ENCODE results near the gene CDKL5.

CDKL5 gene
- long read RNA-seq, partial matches to known transcripts = 3 of 7 reads
- long read RNA-seq, other reads (novel, unspliced or antisense) = 4 of 7 reads

DNA sequence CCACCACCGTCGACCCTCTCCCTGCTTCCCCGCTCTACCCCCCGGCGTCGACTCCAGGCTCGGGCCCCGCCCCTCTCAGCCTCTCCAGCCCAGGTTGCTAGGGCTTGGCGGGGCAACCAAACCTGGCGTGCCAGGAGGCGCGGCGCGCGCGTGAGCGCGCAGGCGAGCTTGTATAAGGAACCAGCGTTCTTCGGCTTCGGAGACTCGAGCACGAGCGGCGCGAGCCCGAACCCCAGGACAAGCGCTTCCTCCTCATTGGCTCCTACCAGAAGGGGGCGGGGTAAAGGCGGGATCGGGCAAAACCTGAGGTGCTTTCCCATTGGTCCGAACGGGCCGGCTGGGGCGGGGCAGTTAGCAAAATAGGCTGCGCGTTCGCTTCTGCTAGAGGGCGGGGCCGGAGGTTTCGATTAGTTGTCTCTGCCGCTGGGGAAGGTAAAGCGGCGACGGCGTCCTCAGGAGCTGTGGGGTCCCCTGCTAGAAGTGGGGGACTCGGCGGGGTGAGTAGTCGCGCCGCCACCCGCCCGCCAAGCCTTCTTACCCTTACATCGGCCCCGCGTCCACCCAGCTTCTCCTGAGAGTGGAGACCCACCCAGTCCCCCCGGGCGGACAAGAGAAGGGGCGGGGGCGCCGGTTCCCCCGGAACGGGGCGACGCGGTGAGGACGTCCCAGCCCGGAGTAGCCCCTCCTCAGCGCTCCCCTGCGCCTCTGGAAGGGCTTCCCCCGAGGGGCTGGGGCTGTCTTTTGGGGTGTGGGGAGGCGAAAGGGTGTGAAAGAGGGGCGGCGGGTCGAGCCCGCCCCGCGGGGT lies at the start of gene CDKL5:
Gene CDKL5, plus strand, starts transcription at position 410 of the 805 bp plus-strand sequence. CDS start 81,489 bp downstream, outside the sequence.
- peak within 1 kb of the TSS; percentile 57 for H3K4me3 ChIP-seq (replicated peaks; ENCODE audit: insufficient read depth, low read length)
- TF ChIP-seq POLR2AphosphoS5 (IDR thresholded peaks at IDR 0.05; ENCODE audit: low read depth) = no peak
- TF ChIP-seq SPI1 (IDR thresholded peaks at IDR 0.05; ENCODE audit: borderline replicate concordance, low read depth) = no peak
- TF ChIP-seq GABPA (IDR thresholded peaks at IDR 0.05; ENCODE audit: low read depth) = no peak
- TF ChIP-seq, protein P1, sequence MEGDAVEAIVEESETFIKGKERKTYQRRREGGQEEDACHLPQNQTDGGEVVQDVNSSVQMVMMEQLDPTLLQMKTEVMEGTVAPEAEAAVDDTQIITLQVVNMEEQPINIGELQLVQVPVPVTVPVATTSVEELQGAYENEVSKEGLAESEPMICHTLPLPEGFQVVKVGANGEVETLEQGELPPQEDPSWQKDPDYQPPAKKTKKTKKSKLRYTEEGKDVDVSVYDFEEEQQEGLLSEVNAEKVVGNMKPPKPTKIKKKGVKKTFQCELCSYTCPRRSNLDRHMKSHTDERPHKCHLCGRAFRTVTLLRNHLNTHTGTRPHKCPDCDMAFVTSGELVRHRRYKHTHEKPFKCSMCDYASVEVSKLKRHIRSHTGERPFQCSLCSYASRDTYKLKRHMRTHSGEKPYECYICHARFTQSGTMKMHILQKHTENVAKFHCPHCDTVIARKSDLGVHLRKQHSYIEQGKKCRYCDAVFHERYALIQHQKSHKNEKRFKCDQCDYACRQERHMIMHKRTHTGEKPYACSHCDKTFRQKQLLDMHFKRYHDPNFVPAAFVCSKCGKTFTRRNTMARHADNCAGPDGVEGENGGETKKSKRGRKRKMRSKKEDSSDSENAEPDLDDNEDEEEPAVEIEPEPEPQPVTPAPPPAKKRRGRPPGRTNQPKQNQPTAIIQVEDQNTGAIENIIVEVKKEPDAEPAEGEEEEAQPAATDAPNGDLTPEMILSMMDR (IDR thresholded peaks at IDR 0.05; ENCODE audit: insufficient read depth, low read length) = no peak
- TF ChIP-seq, protein P2, sequence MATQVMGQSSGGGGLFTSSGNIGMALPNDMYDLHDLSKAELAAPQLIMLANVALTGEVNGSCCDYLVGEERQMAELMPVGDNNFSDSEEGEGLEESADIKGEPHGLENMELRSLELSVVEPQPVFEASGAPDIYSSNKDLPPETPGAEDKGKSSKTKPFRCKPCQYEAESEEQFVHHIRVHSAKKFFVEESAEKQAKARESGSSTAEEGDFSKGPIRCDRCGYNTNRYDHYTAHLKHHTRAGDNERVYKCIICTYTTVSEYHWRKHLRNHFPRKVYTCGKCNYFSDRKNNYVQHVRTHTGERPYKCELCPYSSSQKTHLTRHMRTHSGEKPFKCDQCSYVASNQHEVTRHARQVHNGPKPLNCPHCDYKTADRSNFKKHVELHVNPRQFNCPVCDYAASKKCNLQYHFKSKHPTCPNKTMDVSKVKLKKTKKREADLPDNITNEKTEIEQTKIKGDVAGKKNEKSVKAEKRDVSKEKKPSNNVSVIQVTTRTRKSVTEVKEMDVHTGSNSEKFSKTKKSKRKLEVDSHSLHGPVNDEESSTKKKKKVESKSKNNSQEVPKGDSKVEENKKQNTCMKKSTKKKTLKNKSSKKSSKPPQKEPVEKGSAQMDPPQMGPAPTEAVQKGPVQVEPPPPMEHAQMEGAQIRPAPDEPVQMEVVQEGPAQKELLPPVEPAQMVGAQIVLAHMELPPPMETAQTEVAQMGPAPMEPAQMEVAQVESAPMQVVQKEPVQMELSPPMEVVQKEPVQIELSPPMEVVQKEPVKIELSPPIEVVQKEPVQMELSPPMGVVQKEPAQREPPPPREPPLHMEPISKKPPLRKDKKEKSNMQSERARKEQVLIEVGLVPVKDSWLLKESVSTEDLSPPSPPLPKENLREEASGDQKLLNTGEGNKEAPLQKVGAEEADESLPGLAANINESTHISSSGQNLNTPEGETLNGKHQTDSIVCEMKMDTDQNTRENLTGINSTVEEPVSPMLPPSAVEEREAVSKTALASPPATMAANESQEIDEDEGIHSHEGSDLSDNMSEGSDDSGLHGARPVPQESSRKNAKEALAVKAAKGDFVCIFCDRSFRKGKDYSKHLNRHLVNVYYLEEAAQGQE (IDR thresholded peaks at IDR 0.05; ENCODE audit: insufficient replicate concordance, low read depth) = no peak
- H3K27ac ChIP-seq (replicated peaks) = no peak within 1 kb of the TSS
- peaks cover 2% of the 10 kb centered on the region for H3K27me3 ChIP-seq (ENCODE audit: insufficient read depth, poor library complexity, severe bottlenecking)
- peak; percentile 78 to 95 for DNase-seq (ENCODE audit: low read depth in 1 of 2, low spot score in 1 of 2)

DNA sequence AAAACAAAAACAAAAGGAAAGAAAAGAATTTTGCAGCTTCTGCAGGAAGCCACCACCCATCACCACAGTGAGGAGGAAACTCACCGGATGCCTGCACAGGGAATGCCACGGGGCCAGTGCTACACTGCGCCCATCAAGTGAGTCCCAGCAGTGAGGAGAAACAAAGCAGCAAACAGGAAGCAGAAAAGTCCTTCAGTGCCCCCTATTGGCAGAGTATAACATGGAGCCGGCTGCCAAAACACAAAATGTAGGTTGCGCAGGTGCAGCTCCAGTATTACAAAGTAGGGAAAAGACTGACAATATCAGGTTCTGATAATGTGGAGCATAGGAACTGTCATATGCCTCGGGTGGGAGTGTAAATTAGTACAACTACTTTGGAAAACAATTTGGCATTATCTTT lies 47.6 kb upstream of the CDKL5 start:
- TF ChIP-seq, protein P2 (IDR thresholded peaks at IDR 0.05; ENCODE audit: insufficient replicate concordance, low read depth) = no peak
- TF ChIP-seq, protein P1 (IDR thresholded peaks at IDR 0.05; ENCODE audit: insufficient read depth, low read length) = peak; percentile 37
- DNase-seq (ENCODE audit: low read depth in 1 of 2, low spot score in 1 of 2) = peak in 1 of 2 experiments; percentile 35
- Histone ChIP-seq H3K27me3 (ENCODE audit: insufficient read depth, poor library complexity, severe bottlenecking) (peaks cover 2% of the 10 kb centered on the region), H3K4me3 (replicated peaks; ENCODE audit: insufficient read depth, low read length) (no peak overlapping the region), H3K27ac (replicated peaks) (no peak overlapping the region)

DNA sequence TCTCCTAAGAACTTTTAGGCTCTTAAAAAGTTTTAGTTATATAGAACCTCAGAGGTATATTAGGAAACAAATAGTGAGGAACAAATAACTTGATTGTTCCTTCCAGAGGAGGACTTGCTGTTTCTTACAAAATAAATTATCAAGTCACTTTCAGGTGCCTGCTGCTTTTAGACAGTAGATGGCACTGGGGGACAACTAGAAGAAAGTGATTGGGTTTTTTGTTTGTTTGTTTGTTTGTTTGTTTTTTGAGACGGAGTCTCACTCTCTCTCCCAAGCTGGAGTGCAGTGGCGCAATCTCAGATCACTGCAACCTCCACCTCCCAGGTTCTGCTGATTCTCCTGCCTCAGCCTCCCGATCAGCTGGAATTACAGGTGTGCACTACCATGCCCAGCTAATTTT lies 35.4 kb upstream of the CDKL5 start:
- no peak for DNase-seq (ENCODE audit: low read depth in 1 of 2, low spot score in 1 of 2)
- no peaks in the 10 kb centered on the region for H3K27me3 ChIP-seq (ENCODE audit: insufficient read depth, poor library complexity, severe bottlenecking)
- no peak overlapping the region for H3K27ac ChIP-seq (replicated peaks)
- TF ChIP-seq, protein P2 (IDR thresholded peaks at IDR 0.05; ENCODE audit: insufficient replicate concordance, low read depth) = no peak
- no peak for TF ChIP-seq GABPA (IDR thresholded peaks at IDR 0.05; ENCODE audit: low read depth)
- TF ChIP-seq SPI1 (IDR thresholded peaks at IDR 0.05; ENCODE audit: borderline replicate concordance, low read depth) = no peak
- TF ChIP-seq, protein P1 (IDR thresholded peaks at IDR 0.05; ENCODE audit: insufficient read depth, low read length) = no peak
- TF ChIP-seq POLR2AphosphoS5 (IDR thresholded peaks at IDR 0.05; ENCODE audit: low read depth) = no peak
- H3K4me3 ChIP-seq (replicated peaks; ENCODE audit: insufficient read depth, low read length) = no peak overlapping the region
